Measurements from ENCODE around the gene FBXO15.

FBXO15 gene

GRCh38 chr18:74110149-74110548 is 37.5 kb downstream of the FBXO15 start:
- no peak for DNase-seq (ENCODE audit: low read depth)
- TF ChIP-seq CTCF (IDR thresholded peaks at IDR 0.05; ENCODE audit: control insufficient read depth, insufficient read depth, low read depth, low read length, missing control alignments), result no peak
- H3K4me3 ChIP-seq (ENCODE audit: control insufficient read depth, low read depth, low read length), result no peak overlapping the region

- no peak for TF ChIP-seq CTCF (IDR thresholded peaks at IDR 0.05; ENCODE audit: control insufficient read depth, insufficient read depth, low read depth, low read length, missing control alignments)
- H3K4me3 ChIP-seq (ENCODE audit: control insufficient read depth, low read depth, low read length), result no peak overlapping the region
- no peak for DNase-seq (ENCODE audit: low read depth)
Observed at GRCh38 chr18:74108460-74108859, 39.2 kb downstream of the FBXO15 start.

GRCh38 chr18:74097803-74098202 is 49.8 kb downstream of the FBXO15 start:
- no peak for TF ChIP-seq CTCF (IDR thresholded peaks at IDR 0.05; ENCODE audit: control insufficient read depth, insufficient read depth, low read depth, low read length, missing control alignments)
- no peak overlapping the region for H3K4me3 ChIP-seq (ENCODE audit: control insufficient read depth, low read depth, low read length)
- DNase-seq (ENCODE audit: low read depth), result no peak

GRCh38 chr18:74092922-74093321 is 54.7 kb downstream of the FBXO15 start:
- DNase-seq (ENCODE audit: low read depth), result no peak
- TF ChIP-seq CTCF (IDR thresholded peaks at IDR 0.05; ENCODE audit: control insufficient read depth, insufficient read depth, low read depth, low read length, missing control alignments), result no peak
- H3K4me3 ChIP-seq (ENCODE audit: control insufficient read depth, low read depth, low read length), result no peak overlapping the region

GRCh38 chr18:74084184-74084855 is 63.3 kb downstream of the FBXO15 start:
- TF ChIP-seq CTCF (IDR thresholded peaks at IDR 0.05; ENCODE audit: control insufficient read depth, insufficient read depth, low read depth, low read length, missing control alignments), result no peak
- no peak overlapping the region for H3K4me3 ChIP-seq (ENCODE audit: control insufficient read depth, low read depth, low read length)
- no peak for DNase-seq (ENCODE audit: low read depth)

GRCh38 chr18:74083557-74083952 is 64.1 kb downstream of the FBXO15 start:
- no peak for TF ChIP-seq CTCF (IDR thresholded peaks at IDR 0.05; ENCODE audit: control insufficient read depth, insufficient read depth, low read depth, low read length, missing control alignments)
- no peak overlapping the region for H3K4me3 ChIP-seq (ENCODE audit: control insufficient read depth, low read depth, low read length)

More at GRCh38 chr18:74083557-74083952, 64.1 kb downstream of the FBXO15 start:
- no peak for DNase-seq (ENCODE audit: low read depth)

All from AG09309 (cell line).